Stimulated activated CD8-positive, alpha-beta memory T cell treated with anti-CD3 and anti-CD28 coated beads, Interleukin-15, amount 100 ng/mL, for 24 hours (primary cell): ENCODE data around the gene AMPH.

Source experiments
- DNase-seq: peaks from one replicate; pipeline ENCODE4 v3.0.0-alpha.2; 2020; ENCODE audit warnings: low read depth

Gene AMPH

DNA sequence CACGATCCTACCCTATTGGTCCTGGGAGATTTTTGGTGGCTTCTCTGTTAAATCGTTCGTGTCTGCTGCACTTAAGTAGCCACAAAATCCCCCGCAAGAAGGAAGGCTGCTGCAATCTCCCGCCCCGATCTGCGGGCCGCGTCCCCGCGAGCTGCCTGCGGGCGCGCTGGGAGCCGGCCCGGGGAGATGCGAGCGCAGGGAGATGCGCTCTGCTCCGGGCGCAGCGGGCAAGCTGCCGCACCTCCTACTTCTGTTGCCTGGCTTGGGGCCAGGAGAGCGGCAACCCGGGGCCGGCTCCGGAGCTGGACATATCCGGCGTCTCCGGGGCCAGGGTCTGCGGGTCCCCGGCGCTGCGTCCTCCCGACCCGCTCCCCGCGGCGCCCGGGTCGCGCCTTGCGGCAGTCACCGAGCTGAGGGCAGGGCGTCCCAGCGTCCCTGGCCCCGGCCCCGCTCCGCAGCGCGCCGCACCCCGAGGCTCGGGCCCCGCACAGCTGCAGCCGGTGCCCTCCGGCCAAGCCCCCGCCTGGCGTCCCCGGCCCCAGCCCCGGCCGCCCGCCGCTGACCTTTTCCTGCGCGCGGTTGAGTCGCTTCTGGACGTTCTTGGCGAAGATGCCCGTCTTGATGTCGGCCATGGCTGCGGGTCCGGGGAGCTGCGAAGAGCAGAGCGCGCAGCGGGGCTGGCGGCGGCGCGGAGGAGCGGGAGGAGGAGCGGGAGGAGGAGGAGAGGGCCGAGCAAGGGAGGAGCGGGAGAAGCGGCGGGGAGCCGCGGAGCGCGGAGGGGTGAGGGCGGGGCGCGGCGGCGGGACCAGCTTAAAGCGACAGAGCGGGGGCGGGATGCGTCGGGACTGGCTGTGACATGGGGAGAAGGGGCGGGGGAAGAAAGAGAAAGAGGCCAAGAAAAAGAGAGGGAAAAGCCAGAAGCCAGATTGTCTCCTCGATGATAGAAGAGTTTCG lies at the start of gene AMPH:
Gene AMPH, minus strand, starts transcription at position 654 of the 954 bp plus-strand sequence. Its CDS starts 22 bp downstream, at position 632.
- DNase-seq, result no peak

- no peak for DNase-seq
Measured at GRCh38 chr7:38679419-38679818, 48.2 kb upstream of the AMPH start.

DNA sequence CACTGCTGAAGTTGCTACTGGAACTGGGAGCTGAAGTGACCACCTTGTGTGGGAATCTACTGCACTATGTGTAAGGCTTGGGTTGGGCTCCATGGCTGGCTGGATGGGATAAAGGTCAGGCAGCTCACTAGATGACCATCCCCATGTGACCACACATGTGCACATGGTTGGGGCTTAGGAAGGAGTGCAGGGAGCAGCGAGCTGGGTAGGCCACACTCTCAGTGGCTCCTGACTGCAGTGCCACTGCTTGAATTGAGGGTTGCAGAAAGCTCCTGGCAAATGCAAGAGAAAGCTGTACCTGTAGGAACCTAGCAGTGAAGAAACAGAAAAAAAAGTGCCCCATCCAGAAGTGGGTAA lies 47.5 kb upstream of the AMPH start:
- no peak for DNase-seq

DNA sequence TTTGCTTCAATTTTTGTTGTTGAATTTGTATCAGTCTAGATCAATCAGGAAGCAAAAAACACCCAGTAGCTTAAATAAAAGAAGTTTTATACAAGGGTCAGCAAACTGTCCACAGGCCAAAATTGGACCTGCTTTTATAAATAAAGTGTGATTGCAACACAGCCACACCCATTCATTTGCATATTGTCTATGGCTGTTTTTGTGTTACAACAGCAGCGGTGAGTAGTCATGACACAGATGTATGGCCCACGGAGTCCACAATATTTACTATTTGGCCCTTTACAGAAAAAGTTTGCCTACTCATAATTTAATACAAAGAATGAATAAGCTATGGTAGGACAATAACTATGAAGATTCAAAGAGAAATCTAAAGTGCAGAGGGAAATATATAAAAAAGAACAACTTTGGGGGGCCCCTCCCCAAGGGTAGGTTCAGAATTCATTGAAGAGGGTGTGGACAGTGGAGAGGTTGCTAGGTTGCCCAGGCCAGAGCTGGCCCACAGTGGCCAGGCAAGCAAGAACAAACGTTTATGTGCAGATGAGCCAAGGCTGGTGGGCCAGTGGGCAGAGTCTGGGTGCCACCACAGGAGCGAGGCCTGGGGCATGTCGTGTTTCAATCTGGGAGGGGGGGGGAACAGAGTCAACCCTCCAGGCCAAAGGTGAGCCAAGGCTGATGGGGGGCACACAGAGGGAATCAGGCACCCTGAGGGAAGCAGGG lies 47.0 kb upstream of the AMPH start:
- no peak for DNase-seq

DNA sequence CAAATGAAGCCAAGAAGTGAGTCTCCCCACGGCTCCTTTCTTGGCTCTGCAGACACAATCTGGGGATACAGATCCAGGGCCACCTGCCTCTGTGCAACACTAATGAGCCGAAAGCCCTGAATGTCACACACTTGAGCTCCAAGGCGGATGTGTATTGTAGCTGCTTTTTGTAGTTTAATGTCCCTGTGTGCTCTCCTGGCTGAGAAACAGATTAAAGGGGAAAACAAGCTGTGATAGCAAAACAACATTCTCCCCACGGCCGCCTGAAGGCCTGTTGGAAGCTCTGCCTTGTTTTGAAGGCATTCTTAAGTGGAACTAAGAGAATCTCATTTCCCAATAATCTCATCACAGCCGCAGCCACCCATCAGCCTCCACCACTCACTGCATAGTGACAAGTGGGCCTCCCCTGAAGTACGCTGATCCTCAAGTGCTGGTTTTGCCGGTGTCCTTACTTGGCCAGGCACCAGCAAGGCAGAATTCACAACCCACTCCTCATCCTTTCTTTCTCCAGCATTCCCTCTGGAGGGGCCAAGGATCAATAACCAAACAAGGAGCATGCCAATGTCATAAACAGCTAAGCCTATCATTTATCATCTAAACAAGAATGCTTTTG lies 44.4 kb upstream of the AMPH start:
- no peak for DNase-seq

DNA sequence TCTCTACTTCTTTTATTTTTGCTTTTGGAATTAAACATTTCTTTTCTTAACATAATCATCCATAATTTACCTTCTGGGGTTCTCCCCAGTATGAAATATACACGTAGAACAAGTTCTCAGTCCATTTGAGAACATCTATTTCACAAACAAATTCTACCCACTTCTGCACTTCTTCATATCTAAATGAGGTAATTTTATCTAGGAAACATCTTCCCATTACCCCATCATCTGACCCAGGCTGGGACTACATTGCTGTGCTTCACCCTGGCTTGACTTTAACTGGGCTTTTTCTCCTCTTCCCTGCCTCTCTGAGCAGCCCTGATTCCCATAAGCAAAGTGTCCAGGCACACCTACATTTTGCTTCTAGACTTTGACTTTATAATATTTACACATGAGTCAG lies 43.3 kb upstream of the AMPH start:
- DNase-seq, result no peak

- DNase-seq, result no peak
Measured at GRCh38 chr7:38673795-38674194, 42.6 kb upstream of the AMPH start.

DNA sequence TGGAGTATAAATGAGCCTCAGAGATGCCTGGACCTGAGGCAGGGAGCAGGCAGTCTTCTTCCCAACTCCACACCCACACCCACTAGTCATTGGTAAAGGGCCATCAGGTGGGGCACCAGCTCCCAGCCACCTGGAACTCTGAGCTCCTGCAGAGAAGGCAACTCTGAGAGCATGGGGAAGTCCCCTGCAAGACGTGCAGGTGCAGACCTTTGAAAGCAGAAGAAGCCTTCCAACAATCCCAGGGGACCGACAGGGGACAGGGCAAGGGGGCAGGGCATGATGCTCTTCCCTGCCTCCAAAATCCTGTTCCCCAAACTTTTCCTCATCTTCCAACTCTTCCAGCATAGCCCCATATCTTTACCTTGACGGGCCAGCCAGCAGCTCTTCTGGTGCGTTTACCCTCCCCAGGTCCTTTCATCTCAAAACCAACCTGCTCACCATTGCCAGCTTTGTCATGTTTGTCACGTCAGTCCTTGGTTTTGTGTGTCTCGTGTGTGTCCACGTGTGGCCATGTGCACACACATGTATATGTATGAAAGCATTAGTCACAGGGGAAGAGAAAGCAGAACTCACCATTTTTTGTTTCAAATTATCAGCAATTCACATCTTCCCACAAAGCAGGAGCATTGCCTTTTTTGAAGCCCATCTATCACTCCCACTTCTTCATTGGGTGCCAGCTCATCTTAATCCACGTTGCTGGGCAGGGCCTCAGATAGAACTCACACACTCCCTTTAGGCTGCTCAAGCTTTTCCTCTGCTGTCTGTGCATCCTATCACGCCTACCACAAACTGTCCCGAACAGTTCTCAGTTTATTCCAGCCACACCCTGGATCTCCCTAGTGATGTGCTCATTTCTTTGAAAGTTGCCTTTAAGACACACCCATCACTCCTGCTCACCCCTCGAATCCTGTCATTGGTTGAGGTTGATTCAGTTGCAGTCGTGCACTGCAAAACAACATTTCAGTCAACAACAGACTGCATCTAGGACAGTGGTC lies 41.0 kb upstream of the AMPH start:
- DNase-seq, result no peak

- DNase-seq, result no peak
Measured at GRCh38 chr7:38669965-38670520, 38.9 kb upstream of the AMPH start.

- DNase-seq, result no peak
Measured at GRCh38 chr7:38664972-38665371, 33.8 kb upstream of the AMPH start.

DNA sequence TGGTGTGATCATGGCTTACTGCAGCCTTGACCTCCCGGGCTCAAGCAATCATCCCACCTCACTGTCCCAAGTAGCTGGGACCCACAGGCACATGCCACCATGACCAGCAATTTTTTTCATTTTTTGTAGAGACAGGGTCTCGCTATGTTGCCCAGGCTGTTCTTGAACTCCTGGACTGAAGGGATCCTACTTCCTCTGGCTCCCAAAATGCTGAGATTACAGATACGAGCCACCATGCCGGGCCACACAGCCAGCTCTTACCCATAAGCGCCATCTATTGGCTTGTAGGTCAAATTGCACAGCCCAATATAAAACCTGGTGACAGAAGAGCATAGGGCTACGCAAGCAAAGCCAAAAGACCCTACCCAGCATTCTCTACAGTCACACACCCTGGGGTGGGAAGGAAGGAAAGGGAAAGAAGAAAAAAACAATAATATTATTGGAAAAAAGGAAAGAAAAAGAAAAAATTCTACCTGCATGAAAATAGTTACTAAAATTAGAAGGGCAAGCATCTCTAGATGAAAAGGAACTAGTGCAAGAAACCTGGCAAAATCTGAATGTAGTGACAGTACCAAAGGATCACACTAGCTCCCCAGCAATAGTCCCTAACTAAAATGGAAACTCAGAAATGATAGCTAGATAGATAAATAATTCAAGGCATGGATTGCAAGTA lies 29.4 kb upstream of the AMPH start:
- no peak for DNase-seq

DNA sequence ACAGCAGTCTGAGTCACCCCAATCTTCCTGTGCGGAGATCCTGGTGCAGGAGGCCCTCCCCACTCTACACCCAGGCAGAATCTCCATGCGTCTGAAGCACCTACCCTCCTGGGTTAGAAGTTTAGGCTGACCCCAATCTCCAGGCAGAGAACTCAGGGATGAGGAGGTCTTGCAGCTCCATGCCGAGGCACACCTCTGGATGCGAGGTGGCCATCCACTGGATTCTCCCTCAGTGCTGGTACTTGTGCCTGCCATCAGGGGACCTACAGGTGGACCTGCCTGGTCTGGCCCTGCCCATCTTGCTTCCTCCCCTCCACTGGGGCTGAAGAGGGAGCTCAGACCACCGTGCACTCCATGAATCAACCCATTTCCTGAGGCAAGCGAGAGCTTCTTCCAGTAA lies 28.8 kb upstream of the AMPH start:
- DNase-seq, result no peak

DNA sequence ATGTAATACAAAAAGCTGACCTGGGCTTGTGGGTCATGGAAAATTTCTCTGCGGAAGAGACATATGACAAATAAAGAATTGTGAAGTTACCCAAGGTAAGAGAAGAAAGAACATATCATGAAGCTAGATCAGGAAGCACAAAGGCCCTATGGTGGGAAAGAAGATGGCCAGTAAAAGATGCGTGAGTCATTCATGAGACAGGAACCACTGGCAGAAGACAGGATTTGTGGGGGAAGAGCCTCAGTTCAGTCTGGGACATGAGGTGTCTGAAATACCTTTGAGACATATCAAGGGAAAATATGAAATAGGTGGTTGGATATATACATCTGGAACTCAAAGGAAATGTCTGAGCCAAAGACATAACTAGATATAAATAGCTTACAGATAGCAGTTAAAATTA lies 27.7 kb upstream of the AMPH start:
- no peak for DNase-seq

DNA sequence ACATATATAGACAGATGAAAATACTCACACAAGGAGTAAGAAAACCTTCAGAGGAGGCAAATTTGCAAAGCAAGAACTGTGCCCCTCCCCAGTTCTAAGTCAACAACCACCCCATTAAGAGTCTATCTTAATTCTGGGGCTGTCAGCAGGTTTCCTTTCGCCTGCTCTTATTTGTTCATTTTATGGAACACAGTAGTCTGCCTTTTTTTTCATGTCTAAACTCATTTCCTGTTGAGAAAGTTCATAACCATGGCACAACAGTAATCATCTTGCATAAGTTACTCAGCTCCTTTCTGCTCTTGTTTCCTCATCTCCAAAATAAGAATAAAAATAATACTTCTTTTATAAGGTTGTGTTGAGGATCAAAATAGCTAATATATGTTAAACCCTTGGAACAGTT lies 25.8 kb upstream of the AMPH start:
- DNase-seq, result no peak

DNA sequence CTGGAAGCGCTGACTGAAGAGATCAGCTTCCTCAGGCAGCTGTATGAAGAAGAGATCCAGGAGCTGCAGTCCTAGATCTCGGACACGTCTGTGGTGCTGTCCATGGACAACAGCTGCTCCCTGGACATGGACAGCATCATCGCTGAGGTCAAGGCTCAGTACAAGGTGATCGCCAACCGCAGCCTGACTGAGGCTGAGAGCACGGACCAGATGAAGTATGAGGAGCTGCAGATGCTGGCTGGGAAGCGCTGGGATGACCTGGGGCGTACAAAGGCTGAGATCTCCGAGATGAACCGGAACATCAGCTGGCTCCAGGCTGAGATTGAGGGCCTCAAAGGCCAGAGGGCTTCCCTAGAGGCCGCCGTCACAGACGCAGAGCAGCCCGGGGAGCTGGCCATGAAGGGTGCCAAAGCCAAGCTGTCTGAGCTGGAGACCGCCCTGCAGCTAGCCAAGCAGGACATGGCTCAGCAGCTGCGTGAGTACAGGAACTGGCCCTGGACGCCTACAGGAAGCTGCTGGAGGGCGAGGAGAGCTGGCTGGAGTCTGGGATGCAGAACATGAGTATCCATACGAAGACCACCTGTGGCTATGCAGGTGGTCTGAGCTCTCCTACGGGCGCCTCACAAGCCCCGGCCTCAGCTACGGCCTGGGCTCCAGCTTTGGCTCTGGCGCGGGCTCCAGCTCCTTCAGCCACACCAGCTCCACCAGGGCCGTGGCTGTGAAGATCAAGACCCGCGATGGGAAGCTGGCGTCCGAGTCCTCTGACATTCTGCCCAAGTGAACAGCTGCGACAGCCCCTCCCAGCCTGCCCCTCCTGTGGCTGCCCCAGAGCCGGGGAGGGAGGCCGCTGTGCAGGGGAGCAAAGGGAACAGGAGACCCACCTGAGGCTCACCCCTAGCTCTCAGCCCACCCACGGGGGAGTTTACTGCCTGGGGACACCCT lies 24.9 kb upstream of the AMPH start:
- DNase-seq, result no peak

GRCh38 chr7:38637957-38638356 lies 6.8 kb upstream of the AMPH start:
- DNase-seq, result no peak

GRCh38 chr7:38632411-38632810 lies 1.2 kb upstream of the AMPH start:
- DNase-seq, result no peak

GRCh38 chr7:38629651-38630510 lies 1.3 kb downstream of the AMPH start:
- no peak for DNase-seq
